PC-3 (cell line): ENCODE measurements around the gene RIC8B.

ENCODE experiments used
- CTCF ChIP-seq: fragments of 300-600 bp; sonication (generic); conservative IDR thresholded peaks from 2 replicates; pipeline ENCODE4 v1.5.1; 2017; ENCODE audit warnings: antibody characterized with exemption, low read depth, mild to moderate bottlenecking, low read length
- EZH2 ChIP-seq: fragments of 300-600 bp; sonication (generic); IDR thresholded peaks from one replicate; pipeline ENCODE4 v1.6.1; 2017; ENCODE audit warnings: antibody characterized with exemption, mild to moderate bottlenecking, low read length; ENCODE audit not compliant: unreplicated experiment
- EZH2phosphoT487 ChIP-seq: fragments of 300-600 bp; sonication (generic); IDR thresholded peaks from 2 replicates; pipeline ENCODE4 v1.6.1; 2018; ENCODE audit warnings: mild to moderate bottlenecking, antibody characterized with exemption, low read length, borderline replicate concordance

GRCh38 chr12:106879612-106880011 lies 105.1 kb downstream of the RIC8B start:
- no peak for TF ChIP-seq EZH2
- no peak for TF ChIP-seq CTCF
- TF ChIP-seq EZH2phosphoT487, result no peak
